ENCODE measurements around the gene FOXK2.

DNA sequence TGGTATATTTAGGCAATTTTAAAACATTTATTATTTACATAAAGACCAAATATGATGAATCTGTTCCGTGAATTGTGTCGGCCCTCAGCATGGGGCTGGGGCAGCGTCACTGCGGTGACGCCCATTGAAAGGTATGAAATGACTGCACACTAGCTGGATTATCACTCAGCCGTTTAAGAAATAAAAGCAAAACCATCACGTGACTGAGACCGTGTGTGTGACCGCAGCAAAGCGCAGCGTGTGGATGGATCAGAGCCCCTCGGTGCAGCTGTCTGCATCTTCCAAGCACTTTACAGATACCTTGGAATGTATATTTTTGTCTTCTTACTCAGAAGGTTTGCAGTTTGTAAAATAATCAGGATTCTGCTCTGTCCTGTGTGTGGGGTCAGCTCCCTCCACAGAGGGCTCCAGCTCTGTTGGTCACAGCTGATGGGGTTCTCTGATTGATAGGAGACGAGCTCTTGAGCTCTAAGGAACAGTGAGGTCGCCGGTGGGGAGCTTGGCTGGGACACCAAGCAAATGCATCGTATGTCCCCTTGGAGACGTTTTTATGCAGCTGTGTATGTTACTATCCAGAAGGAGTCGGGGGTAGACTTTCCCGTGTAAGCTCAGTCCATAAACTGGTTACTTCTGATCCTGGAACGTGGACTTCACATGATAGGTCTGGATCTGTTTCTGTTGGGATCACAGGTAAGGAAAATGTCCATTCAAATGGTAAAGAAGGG is 83.6 kb downstream of the FOXK2 start:
- TF ChIP-seq, protein P1, sequence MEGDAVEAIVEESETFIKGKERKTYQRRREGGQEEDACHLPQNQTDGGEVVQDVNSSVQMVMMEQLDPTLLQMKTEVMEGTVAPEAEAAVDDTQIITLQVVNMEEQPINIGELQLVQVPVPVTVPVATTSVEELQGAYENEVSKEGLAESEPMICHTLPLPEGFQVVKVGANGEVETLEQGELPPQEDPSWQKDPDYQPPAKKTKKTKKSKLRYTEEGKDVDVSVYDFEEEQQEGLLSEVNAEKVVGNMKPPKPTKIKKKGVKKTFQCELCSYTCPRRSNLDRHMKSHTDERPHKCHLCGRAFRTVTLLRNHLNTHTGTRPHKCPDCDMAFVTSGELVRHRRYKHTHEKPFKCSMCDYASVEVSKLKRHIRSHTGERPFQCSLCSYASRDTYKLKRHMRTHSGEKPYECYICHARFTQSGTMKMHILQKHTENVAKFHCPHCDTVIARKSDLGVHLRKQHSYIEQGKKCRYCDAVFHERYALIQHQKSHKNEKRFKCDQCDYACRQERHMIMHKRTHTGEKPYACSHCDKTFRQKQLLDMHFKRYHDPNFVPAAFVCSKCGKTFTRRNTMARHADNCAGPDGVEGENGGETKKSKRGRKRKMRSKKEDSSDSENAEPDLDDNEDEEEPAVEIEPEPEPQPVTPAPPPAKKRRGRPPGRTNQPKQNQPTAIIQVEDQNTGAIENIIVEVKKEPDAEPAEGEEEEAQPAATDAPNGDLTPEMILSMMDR (conservative IDR thresholded peaks at IDR 0.05; ENCODE audit: low read depth, low read length), result no peak
- no peak for TF ChIP-seq EZH2 (IDR thresholded peaks at IDR 0.05; ENCODE audit: borderline replicate concordance, low read depth, low read length, poor library complexity, severe bottlenecking)
